Fibroblast of pulmonary artery (primary cell): Measurements from ENCODE around the gene TRPT1.
A peak's percentile ranks its signal among the peaks of the same experiment; 100 is the strongest.

Experiments
- DNase-seq: peaks from one replicate; pipeline ENCODE4 v3.0.0-alpha.2; 2010; ENCODE audit warnings: low read depth
- H3K4me3 ChIP-seq: replicated peaks from 2 replicates; pipeline ENCODE4 v1.5.1; 2011; ENCODE audit warnings: low read depth, mild to moderate bottlenecking, control low read depth, low read length, moderate library complexity
- TF ChIP-seq, protein P1 (sequence below): IDR thresholded peaks from 2 replicates; pipeline ENCODE4 v1.5.1; 2011; ENCODE audit warnings: mild to moderate bottlenecking, control low read depth, low read length, inconsistent platforms; ENCODE audit errors: missing control alignments

TRPT1 gene

GRCh38 chr11:64251753-64252002 lies 25.7 kb upstream of the TRPT1 start:
- TF ChIP-seq, protein P1, sequence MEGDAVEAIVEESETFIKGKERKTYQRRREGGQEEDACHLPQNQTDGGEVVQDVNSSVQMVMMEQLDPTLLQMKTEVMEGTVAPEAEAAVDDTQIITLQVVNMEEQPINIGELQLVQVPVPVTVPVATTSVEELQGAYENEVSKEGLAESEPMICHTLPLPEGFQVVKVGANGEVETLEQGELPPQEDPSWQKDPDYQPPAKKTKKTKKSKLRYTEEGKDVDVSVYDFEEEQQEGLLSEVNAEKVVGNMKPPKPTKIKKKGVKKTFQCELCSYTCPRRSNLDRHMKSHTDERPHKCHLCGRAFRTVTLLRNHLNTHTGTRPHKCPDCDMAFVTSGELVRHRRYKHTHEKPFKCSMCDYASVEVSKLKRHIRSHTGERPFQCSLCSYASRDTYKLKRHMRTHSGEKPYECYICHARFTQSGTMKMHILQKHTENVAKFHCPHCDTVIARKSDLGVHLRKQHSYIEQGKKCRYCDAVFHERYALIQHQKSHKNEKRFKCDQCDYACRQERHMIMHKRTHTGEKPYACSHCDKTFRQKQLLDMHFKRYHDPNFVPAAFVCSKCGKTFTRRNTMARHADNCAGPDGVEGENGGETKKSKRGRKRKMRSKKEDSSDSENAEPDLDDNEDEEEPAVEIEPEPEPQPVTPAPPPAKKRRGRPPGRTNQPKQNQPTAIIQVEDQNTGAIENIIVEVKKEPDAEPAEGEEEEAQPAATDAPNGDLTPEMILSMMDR = no peak

GRCh38 chr11:64251016-64251752 lies 25.2 kb upstream of the TRPT1 start, which contains the start of gene PLCB3:
Gene PLCB3, plus strand, starts transcription at chr11:64251530. Its CDS starts 120 bp downstream, at chr11:64251650.
- no peak for DNase-seq
- TF ChIP-seq, protein P1 = peak; percentile 29
- peak within 1 kb of the TSS; percentile 85 for H3K4me3 ChIP-seq

More at GRCh38 chr11:64251753-64252002, 25.7 kb upstream of the TRPT1 start:
- peak overlapping the region; percentile 85 for H3K4me3 ChIP-seq
- DNase-seq = no peak

GRCh38 chr11:64250415-64251015 lies 24.5 kb upstream of the TRPT1 start:
- peak overlapping the region; percentile 85 for H3K4me3 ChIP-seq
- TF ChIP-seq, protein P1 = no peak
- no peak for DNase-seq

GRCh38 chr11:64249563-64250414 lies 23.8 kb upstream of the TRPT1 start:
- TF ChIP-seq, protein P1 = no peak
- H3K4me3 ChIP-seq = no peak overlapping the region
- no peak for DNase-seq

DNA sequence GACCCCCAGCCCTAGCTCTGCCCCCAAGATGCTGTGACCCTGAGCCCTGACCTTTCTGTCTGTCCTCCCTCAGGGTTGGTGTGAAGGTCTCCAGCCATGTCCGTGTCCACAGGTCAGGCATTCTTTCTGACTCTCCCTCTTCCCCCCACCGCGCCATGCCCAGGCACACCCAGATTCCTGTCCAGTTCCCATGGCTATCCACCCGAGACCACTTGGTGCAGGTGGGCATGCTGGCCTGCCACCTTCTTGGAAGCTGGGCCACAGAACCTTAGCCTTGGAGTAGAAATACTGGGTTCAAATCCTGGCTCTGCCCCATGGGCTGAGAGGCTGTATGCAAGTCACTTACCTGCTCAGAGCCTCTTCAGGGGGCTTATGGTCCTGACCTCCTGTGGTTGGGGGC lies 23.1 kb upstream of the TRPT1 start:
- TF ChIP-seq, protein P1 = no peak
- no peak for DNase-seq

GRCh38 chr11:64248578-64248977 lies 22.6 kb upstream of the TRPT1 start:
- TF ChIP-seq, protein P1 = no peak
- no peak overlapping the region for H3K4me3 ChIP-seq
- no peak for DNase-seq

More for the DNA sequence above, 23.1 kb upstream of the TRPT1 start:
- no peak overlapping the region for H3K4me3 ChIP-seq
